Measurements from ENCODE around the gene DOCK1.

DOCK1 gene

DNA sequence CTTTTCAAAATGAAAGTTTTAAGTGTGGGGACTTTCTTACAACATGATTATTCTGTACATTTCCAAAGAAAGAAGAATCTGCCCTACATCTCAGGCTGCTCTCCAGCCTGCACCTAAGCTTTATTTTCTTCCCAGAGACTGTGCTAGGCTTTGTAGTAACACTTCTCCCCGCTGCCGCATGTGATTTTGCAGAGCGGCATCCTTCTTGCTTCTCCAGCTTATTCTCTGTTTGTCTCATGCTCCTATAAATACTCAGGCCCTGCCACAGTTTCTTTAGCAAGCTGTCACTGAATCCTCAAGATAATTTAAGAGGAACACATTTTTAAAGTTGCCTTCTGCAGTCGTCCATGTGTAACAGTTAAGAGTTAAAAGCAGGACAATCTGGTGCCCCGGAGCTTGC is 237.6 kb downstream of the DOCK1 start:
- DNase-seq (ENCODE audit: low spot score): no peak

- DNase-seq (ENCODE audit: low spot score): no peak
Measured at GRCh38 chr10:127145173-127145572, 239.9 kb downstream of the DOCK1 start.

- no peak for DNase-seq (ENCODE audit: low spot score)
Measured at GRCh38 chr10:127146661-127147060, 241.4 kb downstream of the DOCK1 start.

GRCh38 chr10:127148066-127148932 is 243.1 kb downstream of the DOCK1 start:
- no peak for DNase-seq (ENCODE audit: low spot score)

DNA sequence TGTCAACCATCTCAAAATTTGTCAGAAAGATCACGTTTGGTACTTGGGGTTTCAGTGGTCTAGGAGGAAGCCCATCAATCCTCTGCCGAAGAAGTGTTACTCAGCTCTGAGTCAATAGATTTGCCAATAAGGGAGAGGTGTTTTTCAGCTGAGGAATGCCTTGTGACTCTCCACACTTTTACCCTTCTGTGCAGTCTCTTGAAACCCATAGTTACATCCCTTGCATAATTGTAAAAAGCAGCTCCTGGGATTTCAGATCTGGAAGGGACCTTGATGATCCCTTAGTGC is 243.6 kb downstream of the DOCK1 start:
- no peak for DNase-seq (ENCODE audit: low spot score)

DNA sequence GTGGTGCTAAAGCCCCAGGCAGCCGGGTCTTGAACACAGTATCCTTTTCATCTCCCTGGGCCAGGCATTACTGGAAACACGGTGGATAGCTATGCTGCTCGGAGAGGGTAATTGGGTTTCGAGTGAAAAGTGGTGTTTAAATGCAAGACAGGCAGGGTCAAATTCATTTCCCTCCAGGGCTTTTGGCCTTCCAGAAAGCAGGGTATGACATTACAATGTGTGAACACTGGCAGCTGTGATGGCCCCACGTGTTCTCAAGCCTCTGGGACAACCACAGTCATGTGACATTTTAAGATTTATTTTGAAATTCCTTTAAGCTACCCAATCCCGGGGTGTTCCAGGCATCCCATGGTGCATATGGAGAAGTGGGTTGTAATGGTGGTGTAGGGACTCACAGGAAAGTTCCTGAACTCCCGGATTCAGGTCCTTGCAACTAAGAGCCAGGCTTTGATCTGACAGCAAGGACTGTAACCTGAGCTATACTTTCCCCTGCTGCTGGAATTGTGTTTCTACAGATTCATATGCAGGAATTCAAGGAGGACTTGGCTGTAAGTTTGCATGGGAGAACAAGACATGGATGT is 244.4 kb downstream of the DOCK1 start:
- DNase-seq (ENCODE audit: low spot score): no peak

DNA sequence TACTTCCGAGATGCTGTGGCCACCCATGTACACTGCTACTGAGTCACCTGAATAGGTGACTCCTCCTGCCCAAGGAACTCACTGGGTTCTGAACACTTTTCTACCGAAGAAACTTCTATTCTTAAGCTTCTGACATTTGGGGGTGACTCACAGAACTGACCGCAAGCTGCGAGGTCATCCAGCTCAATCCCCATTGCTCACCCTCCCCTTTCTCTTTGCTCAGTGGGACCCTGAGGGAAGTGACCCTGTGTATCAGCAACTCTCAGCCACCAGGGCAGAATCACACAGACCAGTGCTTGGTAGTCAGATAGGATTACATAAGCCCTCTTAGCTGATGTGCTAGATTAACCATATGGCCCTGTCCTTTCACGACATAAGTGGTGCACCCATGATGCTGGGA is 244.9 kb downstream of the DOCK1 start:
- no peak for DNase-seq (ENCODE audit: low spot score)

DNA sequence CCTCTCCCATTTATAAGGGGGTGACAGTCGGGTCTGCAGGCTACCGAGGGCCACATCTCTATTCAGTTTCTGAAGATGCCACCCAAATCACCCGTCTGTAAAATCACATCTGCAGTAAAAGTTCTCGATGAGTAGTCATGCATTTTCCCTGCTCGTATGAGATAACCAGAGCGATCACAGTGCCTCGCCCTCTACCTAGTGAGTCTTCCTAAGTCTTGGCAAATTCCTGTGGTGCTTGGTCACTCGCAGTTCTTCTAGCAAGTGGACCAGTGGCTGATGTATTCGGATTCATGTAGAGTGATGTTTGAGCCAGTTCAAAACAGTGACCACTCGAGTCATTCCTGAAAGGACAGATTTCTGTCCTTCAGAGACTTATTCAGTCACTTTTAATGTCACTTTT is 246.3 kb downstream of the DOCK1 start:
- DNase-seq (ENCODE audit: low spot score): no peak

DNA sequence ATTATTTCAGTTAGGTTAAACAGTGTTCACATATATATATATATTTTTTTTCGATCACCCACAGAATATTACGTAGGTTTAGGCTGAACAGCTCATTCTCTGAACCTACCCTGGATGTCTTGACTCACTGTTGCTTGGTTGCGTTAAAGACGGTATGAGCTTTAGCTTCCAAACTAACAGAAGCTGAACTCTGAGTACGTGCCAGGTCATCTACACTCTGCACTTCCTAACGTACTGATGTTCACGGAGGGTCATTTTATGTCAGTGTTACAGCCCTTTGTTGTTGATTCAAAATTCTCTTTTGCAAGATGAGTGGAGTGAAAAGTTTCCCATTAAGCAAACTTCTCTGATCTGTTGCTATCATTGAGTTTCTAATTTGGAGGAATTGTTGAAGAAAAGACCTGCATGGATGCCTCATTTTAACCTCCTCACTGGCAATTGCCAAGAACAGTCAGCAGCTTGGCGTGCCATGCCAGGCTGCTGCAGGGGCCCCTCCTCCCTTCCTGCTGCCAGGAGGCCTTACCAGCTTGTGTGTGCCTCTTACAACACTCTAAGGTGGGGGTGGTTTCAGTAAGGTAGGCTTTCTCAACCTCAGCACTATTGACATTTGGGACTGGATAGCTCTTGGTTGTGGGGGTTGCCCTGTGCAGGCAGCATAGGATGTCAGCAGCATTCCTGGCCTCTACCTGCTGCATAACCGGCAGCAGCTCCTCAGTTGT is 246.9 kb downstream of the DOCK1 start:
- DNase-seq (ENCODE audit: low spot score): no peak

DNA sequence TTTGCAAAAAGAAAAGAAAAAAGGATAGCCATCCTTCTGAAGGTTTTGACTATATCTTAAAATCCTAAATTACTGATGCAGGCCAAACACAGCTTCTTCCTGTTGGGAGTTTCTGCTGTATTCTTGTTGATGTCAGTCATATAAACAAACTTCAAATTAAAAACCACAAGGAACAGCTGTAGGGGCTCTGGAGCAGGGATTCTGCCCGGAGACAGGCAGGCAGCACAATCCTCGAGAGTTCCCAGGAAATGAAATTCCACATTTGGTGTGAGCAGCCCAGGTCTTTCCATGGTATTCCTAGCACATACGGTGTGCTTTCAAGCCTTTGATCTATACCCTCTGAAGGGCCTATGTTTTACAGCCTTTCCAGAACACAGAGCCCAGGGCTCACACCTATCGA is 248.0 kb downstream of the DOCK1 start:
- DNase-seq (ENCODE audit: low spot score): no peak

- DNase-seq (ENCODE audit: low spot score): no peak
Measured at GRCh38 chr10:127154831-127155620, 249.8 kb downstream of the DOCK1 start.

GRCh38 chr10:127157089-127157488 is 251.9 kb downstream of the DOCK1 start:
- DNase-seq (ENCODE audit: low spot score): no peak

- DNase-seq (ENCODE audit: low spot score): no peak
Measured at GRCh38 chr10:127157506-127158200, 252.4 kb downstream of the DOCK1 start.

GRCh38 chr10:127158662-127159061 is 253.4 kb downstream of the DOCK1 start:
- no peak for DNase-seq (ENCODE audit: low spot score)

DNA sequence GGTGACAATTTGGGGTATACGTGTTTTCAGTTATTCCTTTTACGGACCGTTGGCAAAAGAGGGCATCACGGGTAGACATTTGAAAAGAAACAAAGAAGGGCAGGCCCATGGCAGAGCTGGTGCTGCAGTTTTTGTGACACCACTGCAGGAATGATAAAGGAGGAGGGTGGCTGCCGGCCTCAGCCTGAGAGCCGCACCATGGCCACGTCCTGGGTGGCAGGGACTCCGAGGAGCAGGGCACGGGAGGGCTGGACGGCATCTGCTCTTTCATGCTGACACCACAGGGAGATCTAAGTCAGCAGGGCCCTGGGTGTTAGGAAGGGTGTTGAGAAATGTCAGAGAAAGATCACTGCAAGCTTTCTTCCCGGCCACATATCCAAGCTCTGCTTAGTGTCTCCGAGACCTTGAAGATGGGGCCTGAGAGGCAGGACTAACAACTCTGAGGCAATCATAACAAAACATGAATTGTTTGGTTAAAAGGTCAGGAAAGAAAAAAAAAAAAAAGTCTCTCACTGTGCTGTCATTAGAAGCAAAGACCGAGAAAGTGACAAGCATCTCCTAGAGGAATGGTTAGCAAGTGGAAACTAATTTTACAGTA is 254.5 kb downstream of the DOCK1 start:
- no peak for DNase-seq (ENCODE audit: low spot score)

DNA sequence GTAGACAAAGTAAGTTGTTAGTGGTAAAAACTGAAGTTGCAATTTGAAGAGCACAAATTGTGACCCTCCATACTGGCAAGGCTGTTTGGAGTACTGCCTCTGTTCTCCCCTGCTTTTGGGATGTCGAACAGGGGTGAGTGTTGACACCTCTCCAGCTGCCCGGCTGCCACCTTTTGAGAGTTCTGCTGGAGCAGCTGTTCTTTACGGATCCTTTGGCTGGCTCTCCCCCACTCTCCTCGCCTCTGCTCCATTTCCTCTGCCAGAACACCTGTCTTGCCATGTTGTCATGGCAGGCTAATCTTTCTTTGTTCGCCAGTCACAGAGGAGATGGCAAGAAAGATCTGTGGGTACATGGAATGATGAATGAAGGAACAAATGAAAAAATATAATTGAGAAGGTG is 256.3 kb downstream of the DOCK1 start:
- no peak for DNase-seq (ENCODE audit: low spot score)

GRCh38 chr10:127162841-127163240 is 257.6 kb downstream of the DOCK1 start:
- no peak for DNase-seq (ENCODE audit: low spot score)

GRCh38 chr10:127168261-127168660 is 263.0 kb downstream of the DOCK1 start:
- DNase-seq (ENCODE audit: low spot score): no peak

DNA sequence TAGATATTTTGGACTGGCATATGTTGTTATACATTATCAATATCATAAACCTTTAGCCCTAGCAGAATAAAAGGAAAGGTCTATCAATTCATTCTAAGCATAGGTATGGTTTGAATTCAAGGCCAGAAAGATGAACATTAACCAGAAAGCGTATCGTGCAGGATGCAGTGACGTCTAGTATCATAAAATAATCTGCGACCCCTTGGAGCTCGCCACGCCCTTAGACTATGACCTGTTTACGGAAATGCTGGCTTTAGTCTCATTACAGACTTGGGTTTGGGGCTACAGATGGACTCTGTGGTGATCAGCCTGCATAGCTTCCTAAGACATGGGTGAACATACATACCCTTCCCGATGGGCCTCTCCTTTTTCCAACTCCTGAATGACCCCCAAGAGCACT is 269.6 kb downstream of the DOCK1 start:
- DNase-seq (ENCODE audit: low spot score): no peak

DNA sequence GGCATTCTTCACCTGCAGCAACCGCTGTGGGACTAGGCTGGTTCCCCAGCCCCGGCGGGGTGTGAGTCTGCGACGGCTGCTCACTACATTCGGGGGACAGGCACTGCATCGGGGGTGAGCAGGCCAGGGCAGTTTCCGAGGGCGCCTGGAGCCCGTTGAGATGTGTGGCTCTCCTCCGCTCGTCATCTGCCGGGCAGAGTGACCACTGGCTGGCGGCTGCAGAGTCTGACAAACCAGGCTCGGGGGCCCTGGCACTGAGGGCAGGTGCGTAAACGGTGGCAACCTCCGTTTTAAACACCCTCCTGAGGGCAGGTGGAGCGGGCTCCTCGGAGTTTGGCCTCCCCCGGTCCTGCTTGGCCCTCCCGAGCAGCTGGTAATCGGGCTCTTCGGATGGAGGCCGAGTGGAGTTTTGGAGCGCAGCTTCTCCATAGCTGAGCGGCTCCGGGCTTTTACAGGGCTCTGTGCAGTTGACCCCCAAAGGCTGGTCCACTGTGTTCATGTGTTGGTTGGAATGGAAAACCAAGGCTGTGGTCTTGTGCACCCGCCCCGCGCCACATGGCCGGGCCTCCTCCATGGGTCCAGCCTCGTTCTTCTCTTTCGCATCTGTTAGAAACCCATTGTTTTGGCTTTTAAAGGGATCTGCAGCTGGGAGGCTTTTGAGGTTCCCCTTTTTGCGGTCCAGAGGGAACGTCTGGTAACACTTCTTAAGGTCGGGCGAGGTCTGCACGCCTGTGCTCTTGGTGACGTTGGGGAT is 270.3 kb downstream of the DOCK1 start:
- DNase-seq (ENCODE audit: low spot score): no peak

DNA sequence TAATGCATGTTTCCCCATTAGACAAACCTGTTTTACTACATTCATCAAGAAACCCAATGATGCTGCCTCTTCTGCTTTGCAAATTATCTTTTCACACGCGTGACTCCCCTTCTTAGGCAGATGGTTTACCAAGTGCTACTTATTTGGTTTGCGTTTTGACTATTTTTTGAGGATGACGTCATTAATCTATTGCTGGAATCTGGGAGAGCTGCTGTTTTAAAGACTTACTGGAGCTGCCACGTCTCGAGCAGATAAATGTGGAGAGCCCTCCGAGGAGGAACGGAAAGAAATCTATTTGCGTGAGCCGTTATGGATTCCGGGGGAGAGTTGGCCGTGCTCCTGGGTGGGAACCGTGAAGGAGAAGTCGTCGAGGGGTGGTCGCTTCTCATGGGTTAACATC is 271.4 kb downstream of the DOCK1 start:
- no peak for DNase-seq (ENCODE audit: low spot score)
